HepG2 (cell line): ENCODE measurements around the gene C19orf85. TPM values are rescaled to one million over a fixed set of nuclear protein-coding genes. Genes with fewer than 3 reads are reported as not detected.

Experiments
- CTCF ChIP-seq: sonication (generic); formaldehyde crosslinking; IDR thresholded peaks from 2 replicates; pipeline ENCODE4 v1.5.0; 2020; ENCODE audit warnings: mild to moderate bottlenecking, missing genetic modification reagents, moderate library complexity
- FOSL2 ChIP-seq: sonication (generic); formaldehyde crosslinking; IDR thresholded peaks from 2 replicates; pipeline ENCODE4 v1.4.0; 2020; ENCODE audit warnings: missing genetic modification reagents
- HNF1B ChIP-seq: sonication (generic); formaldehyde crosslinking; IDR thresholded peaks from 2 replicates; pipeline ENCODE4 v1.5.1; 2020; ENCODE audit warnings: mild to moderate bottlenecking, moderate library complexity, missing genetic modification reagents
- HOXA3 ChIP-seq: sonication (generic); formaldehyde crosslinking; IDR thresholded peaks from 2 replicates; pipeline ENCODE4 v1.5.0; 2020; ENCODE audit warnings: missing genetic modification reagents
- IKZF5 ChIP-seq: IDR thresholded peaks from 2 replicates; pipeline ENCODE4 v1.6.1; 2018; ENCODE audit warnings: missing genetic modification reagents, mild to moderate bottlenecking, missing compliant biosample characterization
- KDM3A ChIP-seq: IDR thresholded peaks from 2 replicates; pipeline ENCODE4 v1.6.1; 2018; ENCODE audit warnings: low read depth, missing compliant biosample characterization
- RAD21 ChIP-seq: fragments of 450-650 bp; formaldehyde crosslinking; IDR thresholded peaks from 2 replicates; pipeline ENCODE4 v1.5.0; 2020; ENCODE audit warnings: mild to moderate bottlenecking
- RXRB ChIP-seq: IDR thresholded peaks from 2 replicates; pipeline ENCODE4 v1.6.1; 2016; ENCODE audit warnings: borderline replicate concordance, missing genetic modification reagents, missing compliant biosample characterization
- SMC3 ChIP-seq: IDR thresholded peaks from 2 replicates; pipeline ENCODE4 v1.6.1; 2011; ENCODE audit warnings: low read length, improper control_type of control experiment
- SNAPC5 ChIP-seq: sonication (generic); formaldehyde crosslinking; IDR thresholded peaks from 2 replicates; pipeline ENCODE4 v1.8.1; 2023; ENCODE audit warnings: mild to moderate bottlenecking, missing genetic modification reagents, borderline replicate concordance
- TSC22D2 ChIP-seq: sonication (generic); formaldehyde crosslinking; IDR thresholded peaks from 2 replicates; pipeline ENCODE4 v1.5.1; 2020; ENCODE audit warnings: missing genetic modification reagents, mild to moderate bottlenecking, borderline replicate concordance
- YEATS2 ChIP-seq: sonication (generic); formaldehyde crosslinking; IDR thresholded peaks from 2 replicates; pipeline ENCODE4 v1.4.0; 2020; ENCODE audit warnings: missing genetic modification reagents, borderline replicate concordance
- ZBTB7B ChIP-seq: sonication (generic); formaldehyde crosslinking; IDR thresholded peaks from 2 replicates; pipeline ENCODE4 v1.4.0; 2020; ENCODE audit warnings: missing genetic modification reagents
- ZFP91 ChIP-seq: sonication (generic); formaldehyde crosslinking; IDR thresholded peaks from 2 replicates; pipeline ENCODE4 v1.9.0; 2022; ENCODE audit warnings: missing genetic modification reagents, mild to moderate bottlenecking, borderline replicate concordance
- ZFX ChIP-seq: sonication (generic); formaldehyde crosslinking; IDR thresholded peaks from 2 replicates; pipeline ENCODE4 v1.4.0; 2020; ENCODE audit warnings: mild to moderate bottlenecking, low read depth, missing genetic modification reagents, moderate library complexity
- ZGPAT ChIP-seq: IDR thresholded peaks from 2 replicates; pipeline ENCODE4 v1.6.1; 2016; ENCODE audit warnings: mild to moderate bottlenecking
- ZNF12 ChIP-seq: sonication (generic); formaldehyde crosslinking; IDR thresholded peaks from 2 replicates; pipeline ENCODE4 v1.5.0; 2020; ENCODE audit warnings: missing genetic modification reagents
- ZNF331 ChIP-seq: sonication (generic); formaldehyde crosslinking; IDR thresholded peaks from 2 replicates; pipeline ENCODE4 v1.4.0; 2020; ENCODE audit warnings: missing genetic modification reagents
- ZNF362 ChIP-seq: sonication (generic); formaldehyde crosslinking; IDR thresholded peaks from 2 replicates; pipeline ENCODE4 v1.4.0; 2020; ENCODE audit warnings: missing genetic modification reagents, mild to moderate bottlenecking, borderline replicate concordance
- polyA plus RNA-seq, 8 experiments: library from polyadenylated mRNA; depleted of rRNA in 3 of 8; stranded (reverse) in 7 of 8; unstranded in 1 of 8; fragments of >200 nt; fragmentation: Illumina TruSeq in 4 of 8; extraction: Trizol in 4 of 8; gene quantifications; 2 replicates each; pipeline versions ENCODE4 v1.2.1 to v1.2.3, GENCODE V29; 2011 to 2016; ENCODE audit warnings: low read depth in 4 of 8, missing spikeins in 1 of 8, mixed read lengths in 1 of 8; ENCODE audit not compliant: insufficient read depth in 1 of 8
- total RNA-seq, 5 experiments: library from RNA; depleted of rRNA; stranded (reverse); fragments of >200 nt; fragmentation: Illumina TruSeq; extraction: Trizol; gene quantifications; 2 replicates each; pipeline ENCODE4 v1.2.3, GENCODE V29; 2016; ENCODE audit warnings: low read depth in 1 of 5

The C19orf85 gene
- total and polyA plus RNA-seq, 2 of the 13 experiments (the other 11 are each of a cell fraction or from before 2014, with no cell fraction given): not detected

- TF ChIP-seq ZFP91 (CRISPR knock-in tag) (0 out of 2 replicates have a peak, but pooled peaks have one; percentile 7), ZNF12 (CRISPR knock-in tag) (no peak), RAD21 (peak; percentile 84), ZNF362 (no peak), FOSL2 (CRISPR knock-in tag) (peak; percentile 25; the same call in 1 of the 2 replicates), RXRB (CRISPR knock-in tag) (peak; percentile 37; the same call in 1 of the 2 replicates), SNAPC5 (CRISPR knock-in tag) (no peak), TSC22D2 (CRISPR knock-in tag) (peak; percentile 55; the same call in 1 of the 2 replicates), SMC3 (peak; percentile 98), KDM3A (0 out of 2 replicates have a peak, but pooled peaks have one; percentile 53), ZBTB7B (CRISPR knock-in tag) (no peak), ZNF331 (0 out of 2 replicates have a peak, but pooled peaks have one; percentile 18), IKZF5 (CRISPR knock-in tag) (0 out of 2 replicates have a peak, but pooled peaks have one; percentile 45), HNF1B (CRISPR knock-in tag) (0 out of 2 replicates have a peak, but pooled peaks have one; percentile 31), ZFX (peak; percentile 33; the same call in 1 of the 2 replicates), ZGPAT (CRISPR knock-in tag) (0 out of 2 replicates have a peak, but pooled peaks have one; percentile 24), HOXA3 (CRISPR knock-in tag) (no peak), CTCF (peak; percentile 93), YEATS2 (CRISPR knock-in tag) (0 out of 2 replicates have a peak, but pooled peaks have one; percentile 11)
Observed at GRCh38 chr19:55418185-55418584, 46.4 kb downstream of the C19orf85 start (continued).
